ENCODE results near the gene YPEL5. TPM values are rescaled to one million over a fixed set of nuclear protein-coding genes. Genes with fewer than 3 reads are reported as not detected.

The YPEL5 gene
- total RNA-seq, 1 experiment from 2014 or later: 27.1 TPM

GRCh38 chr2:30115141-30115980 is 31.4 kb upstream of the YPEL5 start:
- POLR2A ChIA-PET: no interaction called here
- no peak overlapping the region for H3K9ac ChIP-seq (ENCODE audit: low read length)
- peak; percentile 55; the same call in 1 of the 2 replicates for TF ChIP-seq ELF1 (IDR thresholded peaks at IDR 0.05; ENCODE audit: borderline replicate concordance, low read depth)
- TF ChIP-seq, protein P1, sequence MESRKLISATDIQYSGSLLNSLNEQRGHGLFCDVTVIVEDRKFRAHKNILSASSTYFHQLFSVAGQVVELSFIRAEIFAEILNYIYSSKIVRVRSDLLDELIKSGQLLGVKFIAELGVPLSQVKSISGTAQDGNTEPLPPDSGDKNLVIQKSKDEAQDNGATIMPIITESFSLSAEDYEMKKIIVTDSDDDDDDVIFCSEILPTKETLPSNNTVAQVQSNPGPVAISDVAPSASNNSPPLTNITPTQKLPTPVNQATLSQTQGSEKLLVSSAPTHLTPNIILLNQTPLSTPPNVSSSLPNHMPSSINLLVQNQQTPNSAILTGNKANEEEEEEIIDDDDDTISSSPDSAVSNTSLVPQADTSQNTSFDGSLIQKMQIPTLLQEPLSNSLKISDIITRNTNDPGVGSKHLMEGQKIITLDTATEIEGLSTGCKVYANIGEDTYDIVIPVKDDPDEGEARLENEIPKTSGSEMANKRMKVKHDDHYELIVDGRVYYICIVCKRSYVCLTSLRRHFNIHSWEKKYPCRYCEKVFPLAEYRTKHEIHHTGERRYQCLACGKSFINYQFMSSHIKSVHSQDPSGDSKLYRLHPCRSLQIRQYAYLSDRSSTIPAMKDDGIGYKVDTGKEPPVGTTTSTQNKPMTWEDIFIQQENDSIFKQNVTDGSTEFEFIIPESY (IDR thresholded peaks at IDR 0.05; ENCODE audit: extremely low read depth, insufficient replicate concordance, low read length): no peak
- TF ChIP-seq SIN3A (IDR thresholded peaks at IDR 0.05; ENCODE audit: low read depth): no peak
- TF ChIP-seq CTCF (IDR thresholded peaks at IDR 0.05 in 2 of 3, conservative IDR thresholded peaks at IDR 0.05 in 1 of 3; ENCODE audit: borderline replicate concordance in 1 of 3, insufficient read depth in 1 of 3, low read depth in 2 of 3, low read length in 2 of 3): peak; percentile 90 to 98 (median 97); a peak in 5 of 6 replicates
- TF ChIP-seq POLR2A (IDR thresholded peaks at IDR 0.05; ENCODE audit: borderline replicate concordance, extremely low read depth, insufficient read depth, insufficient read length): no peak
- TF ChIP-seq RAD21 (IDR thresholded peaks at IDR 0.05; ENCODE audit: low read depth): peak; percentile 92
- TF ChIP-seq EGR1 (IDR thresholded peaks at IDR 0.05; ENCODE audit: low read depth): no peak
- no peak for TF ChIP-seq ZFX (IDR thresholded peaks at IDR 0.05)
- TF ChIP-seq MAX (IDR thresholded peaks at IDR 0.05): no peak; the same call in 1 of the 2 replicates
- TF ChIP-seq YY1 (IDR thresholded peaks at IDR 0.05; ENCODE audit: extremely low read depth, insufficient replicate concordance, low read depth, low read length): no peak
- TF ChIP-seq ZNF274 (IDR thresholded peaks at IDR 0.05; ENCODE audit: low read depth, low read length): no peak
- TF ChIP-seq, protein P2, sequence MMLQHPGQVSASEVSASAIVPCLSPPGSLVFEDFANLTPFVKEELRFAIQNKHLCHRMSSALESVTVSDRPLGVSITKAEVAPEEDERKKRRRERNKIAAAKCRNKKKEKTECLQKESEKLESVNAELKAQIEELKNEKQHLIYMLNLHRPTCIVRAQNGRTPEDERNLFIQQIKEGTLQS (IDR thresholded peaks at IDR 0.05): no peak
- no peak for TF ChIP-seq FOSL1 (IDR thresholded peaks at IDR 0.05; ENCODE audit: low read depth)
- TF ChIP-seq CBX3 (IDR thresholded peaks at IDR 0.05; ENCODE audit: low read depth): peak; percentile 64; the same call in 1 of the 2 replicates
- TF ChIP-seq EZH2phosphoT487 (IDR thresholded peaks at IDR 0.05; ENCODE audit: borderline replicate concordance): no peak
- TF ChIP-seq SP1 (IDR thresholded peaks at IDR 0.05; ENCODE audit: low read depth): no peak
- no peak for TF ChIP-seq TCF7L2 (IDR thresholded peaks at IDR 0.05; ENCODE audit: borderline replicate concordance, extremely low read depth, insufficient read depth, insufficient read length)
- no peak for TF ChIP-seq EZH2 (IDR thresholded peaks at IDR 0.05)
- TF ChIP-seq JUND (IDR thresholded peaks at IDR 0.05): no peak
- H3K9me2 ChIP-seq (ENCODE audit: insufficient read depth): no peaks in the 10 kb centered on the region
- H3K9me3 ChIP-seq (ENCODE audit: control insufficient read depth in 1 of 2, insufficient read depth in 1 of 2, low read depth in 1 of 2, low read length in 2 of 2): no peaks in the 10 kb centered on the region
- no peak overlapping the region for H3K27ac ChIP-seq (ENCODE audit: low read depth, low read length)
- ATAC-seq: peak; percentile 97
- H3K79me2 ChIP-seq (ENCODE audit: insufficient read depth, low read length): no peaks in the 10 kb centered on the region
- intact Hi-C loops (cut with micrococcal nuclease): loop anchor here (1.0 to 2.0 kb wide), 3 partner anchors 24 to 1157 kb away; no protein-coding TSS in a partner anchor
- H3K4me1 ChIP-seq (ENCODE audit: control insufficient read depth in 1 of 2, insufficient read depth in 2 of 2, low read length in 2 of 2): peaks cover 0 to 10% of the 10 kb centered on the region in 2 experiments; a peak in 3 of 4 replicates
- peak overlapping the region; percentile 12; the same call in 1 of the 2 replicates for H3K4me2 ChIP-seq (ENCODE audit: low read length)
- H3K4me3 ChIP-seq (replicated peaks in 1 of 2; ENCODE audit: low read depth in 1 of 2, low read length in 2 of 2): no peak overlapping the region
- no peaks in the 10 kb centered on the region for H3K36me3 ChIP-seq (ENCODE audit: control insufficient read depth in 1 of 2, insufficient read depth in 2 of 2, low read length in 2 of 2)
- H2AFZ ChIP-seq (ENCODE audit: low read depth, low read length, poor library complexity, severe bottlenecking): peak overlapping the region; percentile 69
- CTCF ChIA-PET: interaction anchor here (0.6 to 1.5 kb wide), 3 partner anchors 9 to 1156 kb away, joined by 3 to 5 read pairs (median 3); no protein-coding TSS in a partner anchor
- RAD21 ChIA-PET (ENCODE audit: low non-redundant PET in 1 of 2, low total read pairs in 2 of 2, uncharacterized antibody in 2 of 2, unreplicated experiment in 2 of 2): no interaction called here
- no TSS peak for BruUV-seq (replicated peaks)
- no peaks in the 10 kb centered on the region for H4K20me1 ChIP-seq (ENCODE audit: insufficient read depth)
- DNase-seq (ENCODE audit: low read depth, low spot score): peak; percentile 76
- H3K27me3 ChIP-seq (ENCODE audit: insufficient read depth, low read length): no peaks in the 10 kb centered on the region

Measured in HCT116 (cell line).